Right lung (tissue), 5 donors: ENCODE measurements around the gene TRIP12. TPM values are rescaled to one million over a fixed set of nuclear protein-coding genes. Genes with fewer than 3 reads are reported as not detected.
"Not testable (repeated sequence)": the region's sequence is repeated elsewhere in the genome, so short reads cannot be mapped to it uniquely, and the experiment has no call there.

Experiments used
- DNase-seq, 2 donors: peaks; one replicate each; pipeline ENCODE4 v3.0.0-alpha.2; 2013
- polyA plus RNA-seq, 5 donors: library from polyadenylated mRNA; unstranded; fragments of 120-200 nt; gene quantifications; one replicate each; pipeline versions ENCODE4 v1.2.1 to v1.2.3, GENCODE V29; 2013; ENCODE audit warnings: inconsistent platforms in 1 of 5, low replicate concordance in 1 of 5; ENCODE audit not compliant: insufficient read length in 5 of 5, insufficient read depth in 1 of 5

Gene TRIP12
- polyA plus RNA-seq, 5 donors: 111 to 192 (median 174) TPM

DNA sequence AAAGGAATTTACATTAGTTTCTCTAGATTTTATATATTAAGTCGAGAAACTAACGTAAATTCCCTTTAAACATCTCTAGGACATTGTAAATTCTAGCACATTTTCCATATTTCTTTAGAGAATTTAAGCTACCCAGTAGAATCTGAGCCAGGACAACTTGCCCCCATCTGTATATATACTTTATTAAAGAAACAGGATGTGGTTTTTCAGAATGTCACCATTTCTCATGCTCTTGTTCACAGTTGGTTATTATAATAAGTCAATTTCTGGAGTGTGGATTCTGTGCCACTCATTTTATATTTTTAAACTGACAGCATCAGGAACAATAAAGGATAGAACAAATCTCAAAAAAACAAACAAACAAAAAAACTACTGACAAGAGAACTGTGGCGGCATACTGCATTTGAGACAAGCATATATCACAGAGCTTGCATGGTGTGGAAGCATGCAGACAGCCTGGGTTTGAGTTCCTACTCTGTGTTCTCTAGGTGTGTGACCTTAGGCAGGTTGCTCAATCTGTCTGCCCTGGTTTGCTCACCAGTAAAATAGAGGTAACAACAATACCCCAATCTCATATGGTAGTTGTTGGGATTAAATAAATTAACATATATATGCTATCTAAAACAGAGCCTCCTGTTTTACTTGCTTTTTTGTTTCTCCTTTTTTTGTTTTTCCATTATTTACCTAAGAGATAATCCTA is 146.0 kb downstream of the TRIP12 start:
- DNase-seq: no peak

DNA sequence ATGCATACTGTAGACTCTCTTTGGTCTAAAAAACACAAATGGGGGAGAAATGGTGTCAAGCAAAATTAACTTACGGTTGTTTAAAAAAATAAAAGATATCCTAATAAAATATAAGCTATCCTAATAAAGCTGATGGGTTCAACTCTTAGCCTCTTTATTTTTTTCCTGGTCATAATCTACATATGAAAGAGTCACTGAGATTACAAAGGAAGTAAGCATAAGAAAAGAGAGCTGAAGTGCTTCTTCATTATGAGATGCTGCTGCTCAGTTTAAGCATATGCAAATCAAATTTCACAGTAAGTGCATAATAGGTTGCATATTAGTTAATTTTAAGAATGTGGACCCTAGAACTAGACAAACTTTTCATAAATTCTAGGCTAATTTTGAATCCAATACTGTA is 147.6 kb downstream of the TRIP12 start:
- no peak for DNase-seq

DNA sequence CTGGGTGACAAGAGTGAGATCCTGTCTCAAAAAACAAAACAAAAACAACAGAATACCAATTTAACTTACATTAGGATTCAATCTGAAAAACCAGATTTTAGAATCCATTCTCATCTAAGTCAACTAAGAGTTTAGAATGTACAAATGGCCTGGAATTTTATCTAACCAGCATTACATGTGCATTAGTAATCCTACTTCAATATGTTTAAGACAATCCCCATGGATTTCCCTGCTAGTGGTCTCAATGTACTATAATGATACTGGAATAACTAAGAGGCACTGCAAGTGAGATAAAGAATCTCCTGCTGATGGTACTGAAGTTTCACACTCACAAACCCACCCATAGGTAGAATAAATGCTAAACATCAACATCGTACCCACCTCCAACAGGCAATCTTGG is 153.6 kb downstream of the TRIP12 start:
- DNase-seq: no peak

DNA sequence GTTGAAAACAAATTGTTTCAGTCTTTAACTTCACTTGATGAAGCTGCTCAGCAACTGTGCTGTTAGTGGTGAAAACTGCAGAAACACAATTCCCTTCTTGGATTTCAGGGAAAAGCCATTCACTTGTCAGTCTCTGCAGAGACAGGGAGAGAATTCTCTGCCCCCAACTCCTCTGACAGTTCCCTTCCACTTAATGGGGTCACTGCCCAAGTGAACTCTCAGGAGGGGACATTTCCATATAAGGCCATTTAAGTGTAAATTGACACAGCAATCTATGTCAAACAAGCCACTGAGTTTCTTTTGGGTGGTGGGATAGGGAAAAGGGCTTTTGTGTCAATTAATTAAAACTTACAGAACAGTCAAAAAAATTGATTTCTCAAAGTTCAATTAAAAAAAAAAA is 156.1 kb downstream of the TRIP12 start:
- no peak for DNase-seq

DNA sequence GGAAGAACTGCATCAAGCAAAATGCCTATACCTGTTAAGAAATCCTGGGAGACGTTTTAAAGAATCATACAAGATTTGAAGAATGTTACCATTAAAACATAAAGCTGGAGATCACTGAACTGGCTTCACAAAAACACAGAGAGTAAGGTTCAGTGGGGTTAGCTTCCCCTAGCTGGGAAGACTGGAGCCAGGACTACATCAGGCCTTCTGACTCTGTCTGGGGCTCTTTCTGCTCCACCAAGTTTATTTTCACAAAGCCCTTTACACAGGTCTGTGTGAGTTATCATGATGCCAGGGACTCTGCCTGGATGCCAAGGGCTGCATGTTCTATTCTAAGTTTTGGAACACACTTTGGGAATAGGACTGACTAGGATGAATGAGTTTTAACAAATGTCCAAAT is 160.1 kb downstream of the TRIP12 start:
- DNase-seq: no peak

DNA sequence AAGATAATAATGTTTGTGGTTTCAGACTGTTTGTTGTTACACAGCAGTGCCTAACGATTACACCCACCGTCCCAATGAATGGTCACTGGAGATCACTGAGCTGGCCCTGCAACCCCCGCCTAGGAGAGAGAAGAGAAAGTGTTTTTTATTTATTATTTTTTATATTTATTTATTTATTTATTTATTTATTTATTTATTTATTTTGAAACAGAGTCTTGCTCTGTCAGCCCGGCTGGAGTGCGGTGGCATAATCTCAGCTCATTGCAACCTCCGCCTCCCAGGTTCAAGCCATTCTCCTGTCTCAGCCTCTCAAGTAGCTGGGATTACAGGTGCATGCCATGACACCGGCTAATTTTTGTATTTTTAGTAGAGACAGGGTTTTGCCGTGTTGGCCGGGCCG is 164.3 kb downstream of the TRIP12 start:
- DNase-seq: not testable (repeated sequence)

DNA sequence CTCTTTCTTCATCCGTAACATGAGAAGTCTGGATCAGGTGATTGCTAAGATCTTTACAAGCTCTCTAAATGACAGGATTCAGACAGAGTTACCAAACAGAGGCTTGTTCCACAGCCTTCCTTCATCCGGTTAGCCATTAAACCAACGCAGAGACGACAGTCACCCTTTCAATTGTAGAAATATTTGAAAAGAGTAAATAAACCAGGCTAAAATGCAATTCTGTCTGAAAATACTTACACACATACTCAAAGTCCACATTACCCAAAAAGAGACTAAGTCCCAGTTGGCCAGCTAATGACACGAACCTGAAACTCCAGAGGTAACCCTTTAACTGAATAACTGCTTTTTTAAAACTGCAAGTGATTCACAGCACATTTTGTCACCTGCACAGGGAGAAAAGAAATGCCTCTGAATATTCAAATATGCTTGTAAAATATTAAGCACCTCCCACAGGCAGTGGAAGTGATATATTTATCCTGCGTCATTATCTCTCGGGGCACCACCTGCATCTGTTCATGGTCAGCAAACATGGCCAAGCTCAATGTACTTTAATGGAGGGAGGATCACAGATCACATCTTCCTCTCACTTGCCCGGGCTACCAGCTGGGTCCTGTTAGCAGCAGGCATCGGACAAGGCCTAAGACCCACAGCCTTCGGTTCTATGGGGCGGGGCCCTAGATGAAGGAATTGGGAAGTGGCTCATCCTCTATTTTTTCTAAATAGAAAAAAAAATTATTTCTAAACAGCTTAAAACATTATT is 168.7 kb downstream of the TRIP12 start:
- DNase-seq: peak in 1 of 2 donors; percentile 2

DNA sequence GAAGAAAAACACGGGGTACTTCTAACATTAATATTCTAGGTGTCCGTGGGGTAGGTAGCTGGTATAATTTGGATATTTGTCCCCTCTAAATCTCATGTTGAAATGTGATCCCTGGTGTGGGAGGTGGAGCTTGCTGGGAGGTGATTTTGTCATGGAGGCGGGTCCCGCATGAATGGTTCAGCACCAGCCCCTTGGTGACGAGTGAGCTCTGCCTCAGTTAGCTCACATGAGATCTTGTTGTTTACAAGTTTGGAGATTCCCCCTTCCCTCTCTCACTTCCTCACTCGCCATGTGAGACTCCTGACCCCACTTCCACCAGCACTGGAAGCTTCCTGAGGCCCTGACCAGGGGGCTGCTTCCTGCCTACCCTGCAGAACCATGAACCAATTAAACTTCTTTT is 172.0 kb downstream of the TRIP12 start:
- DNase-seq: no peak

DNA sequence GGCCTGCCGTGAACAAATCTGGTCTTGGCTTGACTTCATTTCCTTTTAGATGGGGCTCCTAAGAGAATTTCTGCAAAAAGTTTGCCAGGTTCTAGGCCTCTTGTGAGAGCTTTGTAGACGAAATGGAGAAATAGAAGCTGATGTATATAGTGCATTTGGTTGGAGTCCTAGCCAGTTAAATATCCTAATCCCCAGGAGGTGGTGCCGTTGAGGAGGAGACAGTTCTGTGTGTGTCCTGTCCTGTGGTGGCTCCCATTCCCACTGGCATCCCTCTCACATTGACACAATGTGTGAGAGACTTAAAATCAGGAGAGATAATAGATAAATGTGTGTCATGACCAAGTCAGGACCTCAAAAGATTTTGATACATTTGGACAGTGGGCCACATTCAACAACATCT is 172.9 kb downstream of the TRIP12 start:
- DNase-seq: no peak

DNA sequence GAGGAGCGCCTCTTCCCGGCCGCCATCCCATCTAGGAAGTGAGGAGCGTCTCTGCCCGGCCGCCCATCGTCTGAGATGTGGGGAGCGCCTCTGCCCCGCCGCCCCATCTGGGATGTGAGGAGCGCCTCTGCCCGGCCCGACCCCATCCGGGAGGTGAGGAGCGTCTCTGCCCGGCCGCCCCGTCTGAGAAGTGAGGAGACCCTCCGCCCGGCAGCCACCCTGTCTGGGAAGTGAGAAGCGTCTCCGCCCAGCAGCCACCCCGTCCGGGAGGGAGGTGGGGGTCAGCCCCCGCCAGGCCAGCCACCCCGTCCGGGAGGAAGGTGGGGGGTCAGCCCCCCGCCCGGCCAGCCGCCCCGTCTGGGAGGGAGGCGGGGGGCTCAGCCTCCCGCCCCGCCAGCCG is 179.1 kb downstream of the TRIP12 start:
- not testable (repeated sequence) for DNase-seq

DNA sequence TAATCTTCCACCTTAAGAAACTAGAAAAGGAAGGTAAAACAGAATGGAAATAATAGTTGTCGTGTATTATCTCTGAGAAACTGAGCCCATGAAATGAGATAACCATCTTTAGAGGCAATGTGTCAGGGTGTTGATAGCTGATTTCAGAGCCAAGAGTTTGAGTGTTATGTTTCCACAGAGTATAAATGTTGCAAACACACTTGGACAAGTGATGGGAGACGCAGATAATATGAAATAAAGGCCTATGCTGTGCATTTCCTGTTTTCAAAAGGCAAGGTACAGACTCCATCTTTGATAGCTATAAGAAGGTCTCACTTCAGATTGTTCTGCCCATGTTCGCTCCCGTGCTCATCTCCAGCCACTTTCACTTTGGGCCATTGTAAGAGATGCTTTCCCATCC is 181.5 kb downstream of the TRIP12 start:
- DNase-seq: no peak

DNA sequence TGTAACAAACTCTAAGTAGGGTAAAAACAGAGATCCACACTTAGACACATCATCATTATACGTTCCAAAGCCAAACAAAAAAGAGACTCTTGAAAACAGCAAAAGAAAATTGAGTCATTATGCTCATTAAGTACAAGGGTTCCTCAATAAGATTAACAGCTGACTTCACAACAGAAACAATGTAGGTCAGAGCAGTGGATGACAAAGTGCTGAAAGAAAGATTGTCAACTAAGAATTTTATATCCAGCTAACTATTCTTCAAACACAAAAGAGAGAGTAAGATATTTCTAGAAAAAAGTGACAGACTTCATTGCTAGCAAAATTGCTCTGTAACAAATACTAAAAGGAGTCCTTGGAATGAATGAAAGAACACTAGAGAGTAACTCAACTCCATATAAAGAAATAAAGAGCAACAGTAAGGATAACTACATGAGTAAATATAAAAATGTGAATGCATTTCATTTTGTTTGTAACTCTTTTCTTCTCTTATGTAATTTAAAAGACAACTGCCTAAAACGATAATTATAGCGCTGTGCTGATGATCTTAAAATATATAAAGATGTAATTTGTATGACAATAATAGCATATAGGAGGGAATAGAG is 183.7 kb downstream of the TRIP12 start:
- no peak for DNase-seq

DNA sequence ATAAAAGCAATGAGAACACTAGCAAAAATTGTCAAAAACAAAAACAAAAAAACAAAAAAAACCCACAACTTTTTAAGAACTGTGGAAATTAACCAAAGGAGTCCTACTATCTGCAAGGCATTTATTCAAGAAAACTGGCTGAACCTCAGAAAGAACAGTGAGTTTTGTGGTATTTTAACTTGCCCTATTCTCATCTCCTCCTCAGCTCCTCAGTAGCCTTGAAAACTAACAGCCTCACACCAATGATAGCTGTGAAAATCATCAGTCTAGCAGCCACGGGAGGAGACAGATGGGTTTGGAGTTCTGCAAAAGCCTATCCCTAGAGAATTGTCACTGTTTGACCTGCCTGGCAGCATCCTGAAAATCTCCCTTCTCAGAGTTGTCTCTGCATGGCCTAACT is 187.4 kb downstream of the TRIP12 start:
- no peak for DNase-seq

DNA sequence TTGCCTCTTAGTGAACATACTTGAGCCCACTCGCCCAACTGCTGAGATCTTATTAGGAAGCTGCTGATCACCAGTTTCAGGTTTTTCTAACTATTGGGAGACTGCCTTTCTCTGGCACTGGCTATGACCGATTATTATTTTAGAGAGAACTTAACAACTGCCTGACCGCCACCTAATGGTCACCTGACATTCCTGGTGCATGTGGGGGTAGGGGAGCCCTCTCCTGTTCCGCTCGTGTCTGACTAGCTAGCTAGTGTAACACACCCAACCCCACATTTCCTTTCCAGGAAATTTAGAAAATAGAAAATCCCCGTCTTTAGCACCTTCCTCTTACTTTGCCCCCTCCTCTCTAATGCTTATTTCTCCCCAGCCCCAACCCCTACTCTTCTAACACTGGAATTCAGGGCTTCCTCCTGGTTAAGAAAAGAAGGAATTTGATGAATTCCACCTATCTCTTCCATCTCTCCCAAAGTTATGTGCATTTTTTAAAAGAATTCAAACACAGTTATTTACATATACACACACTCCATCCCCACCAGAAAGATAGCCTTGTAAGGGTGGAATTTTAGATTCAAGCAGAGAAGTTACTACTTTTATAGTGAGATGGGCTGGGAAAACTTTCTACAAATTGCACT is 188.1 kb downstream of the TRIP12 start:
- no peak for DNase-seq

DNA sequence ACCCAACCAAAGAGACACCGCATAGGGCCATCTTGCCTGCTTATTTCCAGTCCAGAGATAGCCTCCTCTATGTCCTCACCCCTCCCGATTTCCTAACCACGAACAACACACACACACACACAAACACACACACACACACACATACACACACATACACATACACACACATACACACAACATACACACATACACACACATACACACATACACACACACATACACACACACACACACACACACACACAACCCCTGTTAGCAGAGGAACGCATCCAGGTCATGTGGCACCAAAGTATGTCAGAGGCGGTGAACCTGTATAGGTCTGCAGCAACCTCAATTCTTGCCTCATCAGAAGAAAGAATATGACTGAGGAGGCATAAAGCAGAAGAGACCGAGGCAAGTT is 188.9 kb downstream of the TRIP12 start:
- DNase-seq: no peak

DNA sequence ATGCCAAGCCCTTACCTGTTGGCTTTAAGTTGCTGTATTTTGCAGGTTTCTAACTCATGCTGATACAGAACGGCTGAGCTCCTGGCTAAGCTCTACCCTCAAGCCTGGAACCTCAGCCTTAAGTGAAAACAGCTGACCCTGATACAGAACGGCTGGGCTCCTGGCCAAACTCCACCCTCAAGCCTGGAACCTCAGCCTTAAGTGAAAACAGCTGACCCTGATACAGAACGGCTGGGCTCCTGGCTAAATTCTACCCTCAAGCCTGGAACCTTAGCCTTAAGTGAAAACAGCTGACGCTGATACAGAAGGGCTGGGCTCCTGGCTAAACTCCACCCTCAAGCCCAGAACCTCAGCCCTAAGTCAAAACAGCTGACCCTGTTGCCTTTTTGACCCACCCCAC is 189.9 kb downstream of the TRIP12 start:
- DNase-seq: no peak

DNA sequence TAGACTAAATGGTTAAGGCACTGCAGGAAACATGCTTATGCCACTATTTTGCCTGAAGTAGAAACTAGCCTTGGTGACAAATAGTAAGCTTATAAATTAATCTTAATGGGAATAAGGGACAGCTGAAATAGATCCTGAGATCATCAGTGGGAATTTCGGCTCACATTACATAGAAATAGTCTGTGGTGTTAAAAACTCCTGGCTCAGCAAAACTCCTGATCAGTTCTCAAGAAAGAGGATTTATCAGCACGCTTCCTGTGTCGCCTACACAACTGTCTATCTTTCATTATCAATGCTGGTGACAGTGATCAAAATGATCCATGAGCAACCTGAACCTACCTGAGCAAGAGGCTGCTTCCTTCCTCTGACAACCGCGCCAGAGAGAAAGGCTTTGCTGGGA is 190.4 kb downstream of the TRIP12 start:
- DNase-seq: no peak

DNA sequence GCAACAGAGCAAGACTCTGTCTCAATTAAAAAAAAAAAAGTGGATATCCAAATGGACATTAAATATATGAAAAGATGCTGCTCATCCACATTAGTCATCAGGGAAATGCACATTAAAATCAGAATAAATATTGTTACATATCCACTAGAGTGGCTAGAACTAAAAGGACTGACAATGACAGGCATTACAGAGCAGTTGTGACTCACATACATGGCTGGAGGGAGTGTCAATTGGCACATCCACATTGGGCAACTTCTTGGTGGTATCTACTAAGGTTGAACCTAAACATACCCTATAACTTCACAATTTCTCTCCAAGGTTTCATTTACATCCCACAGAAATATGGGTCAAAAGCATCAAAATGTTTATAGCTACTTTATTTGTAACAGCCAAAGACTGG is 193.4 kb downstream of the TRIP12 start:
- DNase-seq: no peak

DNA sequence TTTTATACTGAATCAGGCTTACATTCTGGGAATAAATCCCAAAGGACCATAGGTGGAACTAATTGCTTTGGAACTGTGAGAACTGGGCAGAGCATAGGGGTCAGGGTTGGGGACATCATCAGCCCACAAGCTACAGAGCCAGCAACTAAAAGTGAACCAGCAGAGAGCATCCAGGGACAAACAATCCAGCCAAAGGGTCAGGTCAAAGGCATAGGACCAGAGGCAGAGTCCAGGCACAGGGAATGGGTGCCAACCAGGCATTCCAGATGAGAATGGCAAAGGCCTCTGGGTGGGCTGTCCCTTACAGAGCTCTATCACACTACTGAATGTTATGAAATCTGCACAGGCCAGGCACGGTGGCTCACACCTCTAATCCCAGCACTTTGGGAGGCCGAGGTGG is 195.2 kb downstream of the TRIP12 start:
- no peak for DNase-seq

DNA sequence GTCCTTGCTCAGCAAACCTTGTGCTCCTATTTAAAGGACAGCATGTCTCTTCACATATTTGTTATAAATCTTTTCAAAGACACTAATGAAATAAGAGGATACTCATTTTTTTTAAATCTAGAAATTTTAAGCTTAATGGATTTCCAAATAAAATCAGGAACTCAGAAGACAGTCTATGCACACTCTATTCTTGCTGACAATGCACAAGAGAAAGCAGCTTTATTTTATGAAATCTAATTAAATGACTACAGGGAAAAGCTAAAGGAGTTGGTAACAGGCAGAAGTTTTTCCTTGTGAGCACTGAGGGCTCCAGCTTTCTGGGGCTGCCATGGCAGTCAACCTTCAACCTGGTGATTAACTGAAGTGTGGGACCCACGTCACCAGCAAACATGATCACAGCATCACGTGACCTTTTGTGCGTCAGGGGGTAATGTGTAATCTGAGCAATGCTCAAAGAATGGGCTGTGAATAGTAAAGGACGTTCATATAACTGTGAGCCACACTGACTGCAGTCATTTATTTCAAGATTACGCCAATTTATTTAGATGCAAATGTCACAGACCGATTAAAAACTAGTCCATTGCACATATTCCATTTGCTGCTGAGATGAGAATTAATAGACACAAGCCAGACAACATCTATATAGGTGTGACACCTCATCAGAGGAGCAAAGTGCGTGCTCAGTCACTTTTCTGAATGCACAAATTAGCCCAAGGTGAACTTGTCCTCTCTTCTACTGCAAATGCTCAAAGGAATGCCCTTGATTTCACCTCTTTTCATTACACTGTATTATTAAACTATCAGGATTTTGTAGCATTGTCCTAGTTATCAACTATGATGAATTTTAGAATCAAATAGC is 195.9 kb downstream of the TRIP12 start:
- no peak for DNase-seq

DNA sequence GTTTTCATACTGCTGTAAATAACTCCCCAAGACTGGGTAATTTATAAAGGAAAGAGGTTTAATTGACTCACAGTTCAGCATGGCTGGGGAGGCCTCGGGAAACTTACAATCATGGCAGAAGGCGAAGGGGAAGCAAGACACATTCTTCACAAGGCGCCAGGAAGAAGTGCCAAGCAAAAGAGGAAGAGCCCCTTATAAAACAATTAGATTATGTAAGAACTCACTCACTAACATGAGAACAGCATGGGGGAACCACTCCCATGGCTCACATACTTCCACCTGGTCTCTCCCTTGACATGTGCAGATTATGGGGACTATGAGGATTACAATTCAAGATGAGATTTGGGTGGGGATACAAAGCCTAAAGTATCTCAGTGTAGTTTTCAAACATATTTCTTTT is 198.6 kb downstream of the TRIP12 start:
- not testable (repeated sequence) for DNase-seq
